Large intestine (tissue), 12 donors: ENCODE measurements around the gene AIPL1. TPM values are rescaled to one million over a fixed set of nuclear protein-coding genes. Genes with fewer than 3 reads are reported as not detected.
"Not testable (repeated sequence)": the region's sequence is repeated elsewhere in the genome, so short reads cannot be mapped to it uniquely, and the experiment has no call there.

Source experiments
- DNase-seq, 2 donors: peaks; one replicate each; pipeline versions ENCODE4 v3.0.0 to v3.0.0-alpha.2; 2013
- H3K27ac ChIP-seq: one replicate; pipeline ENCODE4 v1.5.1; 2013; ENCODE audit warnings: low read length
- H3K27me3 ChIP-seq: 2 replicates; pipeline ENCODE4 v1.6.1; 2013; ENCODE audit warnings: low read length; ENCODE audit not compliant: control insufficient read depth, insufficient read depth
- H3K36me3 ChIP-seq: 2 replicates; pipeline ENCODE4 v1.6.1; 2013; ENCODE audit warnings: low read length; ENCODE audit not compliant: control insufficient read depth, insufficient read depth
- H3K4me1 ChIP-seq: one replicate; pipeline ENCODE4 v1.6.1; 2013; ENCODE audit warnings: low read length; ENCODE audit not compliant: control insufficient read depth, insufficient read depth
- H3K4me3 ChIP-seq: one replicate; pipeline ENCODE4 v1.5.1; 2013; ENCODE audit warnings: low read length
- H3K9me3 ChIP-seq: one replicate; pipeline ENCODE4 v1.6.1; 2013; ENCODE audit warnings: mild to moderate bottlenecking, low read depth, low read length, moderate library complexity; ENCODE audit not compliant: control insufficient read depth
- WGBS: methylation state at CpG from one replicate; pipeline ENCODE4 v1.1.5; 2013; ENCODE audit warnings: low lambda C conversion rate; ENCODE audit not compliant: insufficient coverage; 5-methylcytosine and 5-hydroxymethylcytosine counted together
- long read RNA-seq, 11 donors: transcript quantifications; one replicate each; lab custom pipeline, GENCODE V29; 2026
- polyA plus RNA-seq: library from polyadenylated mRNA; unstranded; fragments of 120-200 nt; gene quantifications from one replicate; pipeline ENCODE4 v1.2.1, GENCODE V29; 2013

AIPL1 gene, protein sequence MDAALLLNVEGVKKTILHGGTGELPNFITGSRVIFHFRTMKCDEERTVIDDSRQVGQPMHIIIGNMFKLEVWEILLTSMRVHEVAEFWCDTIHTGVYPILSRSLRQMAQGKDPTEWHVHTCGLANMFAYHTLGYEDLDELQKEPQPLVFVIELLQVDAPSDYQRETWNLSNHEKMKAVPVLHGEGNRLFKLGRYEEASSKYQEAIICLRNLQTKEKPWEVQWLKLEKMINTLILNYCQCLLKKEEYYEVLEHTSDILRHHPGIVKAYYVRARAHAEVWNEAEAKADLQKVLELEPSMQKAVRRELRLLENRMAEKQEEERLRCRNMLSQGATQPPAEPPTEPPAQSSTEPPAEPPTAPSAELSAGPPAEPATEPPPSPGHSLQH
- polyA plus RNA-seq = not detected
- long read RNA-seq, donor 1 = 0 reads
- long read RNA-seq, donor 2 = 0 reads
- long read RNA-seq, donor 3 = 0 reads
- long read RNA-seq, donor 4 = 0 reads
- long read RNA-seq, donor 5 = 0 reads
- long read RNA-seq, donor 6 = 0 reads
- long read RNA-seq, donor 7 = 0 reads
- long read RNA-seq, donor 8 = 0 reads
- long read RNA-seq, donor 9 = 0 reads
- long read RNA-seq, donor 10 = 0 reads
- long read RNA-seq, donor 11 = 0 reads

DNA sequence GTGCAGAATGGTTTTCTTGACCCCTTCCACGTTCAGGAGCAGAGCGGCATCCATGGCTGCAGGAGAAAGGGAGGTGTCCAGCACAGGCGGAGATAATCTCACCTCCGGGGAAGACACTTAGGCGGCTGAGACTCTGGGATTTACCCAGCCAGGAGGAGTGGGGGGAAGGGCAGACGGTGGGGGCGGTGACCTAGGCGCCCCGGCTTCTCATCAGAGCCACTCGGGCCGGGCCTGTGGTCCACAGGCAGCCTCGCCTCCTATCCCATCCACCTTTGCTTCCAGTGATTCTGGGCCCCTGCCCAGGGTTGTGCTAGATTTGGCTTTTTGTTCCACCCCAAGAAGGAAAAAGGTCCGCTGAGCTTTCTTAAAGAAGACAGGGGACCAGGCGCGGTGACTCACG, at the start of gene AIPL1:
Gene AIPL1 (minus strand): TSS at position 71 of the 400 bp plus-strand sequence. CDS start 17 bp downstream, at position 54.
- Histone ChIP-seq H3K9me3 (no peaks in the 10 kb centered on the region), H3K27me3 (peaks cover 4% of the 10 kb centered on the region)
- no CpG with 5 or more reads among the region's 16 CpGs for WGBS

DNA sequence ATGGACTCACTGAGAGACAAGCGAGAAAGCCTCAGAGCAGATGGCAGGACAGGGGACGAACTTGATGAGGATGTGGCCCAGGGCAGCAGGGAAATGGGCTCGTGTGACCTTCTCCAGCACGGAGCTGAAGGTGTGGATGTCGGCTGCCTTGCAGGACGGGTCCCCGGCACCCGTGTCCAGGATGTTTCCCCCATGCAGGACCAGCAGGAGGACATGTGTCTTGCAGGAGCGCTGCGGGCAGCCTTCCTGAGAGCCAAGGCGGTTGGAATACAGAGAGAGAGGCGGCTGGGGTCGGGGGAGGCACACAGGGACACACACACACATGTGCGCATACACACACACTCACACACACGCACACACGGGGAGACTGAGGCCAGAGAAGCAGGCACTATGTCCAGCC, 48.6 kb upstream of the AIPL1 start:
- H3K4me3 ChIP-seq = no peak overlapping the region
- H3K27ac ChIP-seq = no peak overlapping the region
- no peaks in the 10 kb centered on the region for H3K27me3 ChIP-seq
- H3K36me3 ChIP-seq = no peaks in the 10 kb centered on the region
- H3K9me3 ChIP-seq = no peaks in the 10 kb centered on the region
- no peak for DNase-seq
- WGBS = 83% methylated on average over 1 of the region's 16 CpGs
- no peaks in the 10 kb centered on the region for H3K4me1 ChIP-seq

More for the DNA sequence above, at the start of gene AIPL1:
- Histone ChIP-seq H3K4me3 (no peak within 1 kb of the TSS), H3K27ac (no peak within 1 kb of the TSS), H3K36me3 (no peaks in the 10 kb centered on the region), H3K4me1 (no peaks in the 10 kb centered on the region)
- DNase-seq = no peak

DNA sequence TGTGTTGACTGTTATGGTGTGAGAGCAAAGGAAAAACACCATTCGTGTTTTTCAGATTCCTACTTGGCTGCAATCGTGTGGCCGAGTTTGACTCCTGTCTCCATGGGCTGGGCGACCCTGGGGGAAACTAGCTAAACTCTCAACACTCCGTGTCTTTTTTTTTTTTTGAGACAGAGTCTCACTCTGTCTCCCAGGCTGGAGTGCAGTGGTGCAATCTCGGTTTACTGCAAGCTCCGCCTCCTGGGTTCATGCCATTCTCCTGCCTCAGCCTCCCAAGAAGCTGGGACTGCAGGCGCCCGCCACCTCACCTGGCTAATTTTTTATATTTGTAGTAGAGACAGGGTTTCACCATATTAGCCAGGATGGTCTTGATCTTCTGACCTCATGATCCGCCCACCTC, 47.9 kb upstream of the AIPL1 start:
- not testable (repeated sequence) for H3K4me1 ChIP-seq, H3K27ac ChIP-seq, H3K36me3 ChIP-seq, DNase-seq, H3K27me3 ChIP-seq, H3K4me3 ChIP-seq, H3K9me3 ChIP-seq
- WGBS = no CpG with 5 or more reads among the region's 10 CpGs

DNA sequence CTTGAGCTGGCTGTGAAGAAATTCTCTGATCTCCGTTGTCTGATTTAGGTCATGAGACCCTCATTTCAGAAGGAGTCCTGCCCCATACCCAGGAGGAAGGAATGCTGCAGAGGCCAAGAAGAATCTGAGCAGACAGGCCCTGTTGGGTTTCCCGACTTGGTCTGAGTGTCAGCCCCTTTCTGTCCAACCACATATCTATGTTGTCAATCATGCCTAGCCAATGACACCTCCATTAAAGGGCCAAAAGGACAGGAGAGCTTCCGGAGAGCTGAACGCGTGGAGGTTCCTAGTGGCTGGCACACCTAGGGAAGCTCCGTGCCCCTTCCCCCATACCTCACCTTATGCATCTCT, 47.2 kb upstream of the AIPL1 start:
- Histone ChIP-seq H3K36me3 (no peaks in the 10 kb centered on the region), H3K27ac (no peak overlapping the region), H3K9me3 (no peaks in the 10 kb centered on the region), H3K4me3 (no peak overlapping the region), H3K4me1 (no peaks in the 10 kb centered on the region), H3K27me3 (no peaks in the 10 kb centered on the region)
- WGBS = no CpG with 5 or more reads among the region's 6 CpGs
- no peak for DNase-seq

DNA sequence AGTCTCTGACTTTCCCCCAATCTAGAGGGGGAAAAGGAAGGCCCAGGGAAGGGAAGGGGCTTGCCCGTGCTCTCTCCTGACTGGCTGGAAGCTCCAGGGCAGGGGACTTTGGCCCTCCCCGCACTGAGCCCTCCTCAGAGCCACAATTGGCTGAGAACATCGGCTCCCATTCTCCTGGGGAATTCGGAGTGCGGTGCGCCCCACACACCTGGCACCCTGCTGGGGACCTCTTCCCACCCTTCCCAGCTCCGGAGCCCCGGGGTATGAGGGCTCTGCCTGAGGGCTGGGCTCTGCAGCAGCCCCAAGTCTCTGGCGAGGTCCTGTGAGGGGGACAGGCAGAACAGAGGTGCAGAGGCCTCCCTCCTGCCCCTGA, 45.4 kb upstream of the AIPL1 start:
- Histone ChIP-seq H3K9me3 (no peaks in the 10 kb centered on the region), H3K4me1 (no peaks in the 10 kb centered on the region), H3K27me3 (no peaks in the 10 kb centered on the region), H3K36me3 (no peaks in the 10 kb centered on the region), H3K4me3 (no peak overlapping the region), H3K27ac (no peak overlapping the region)
- DNase-seq = no peak
- no CpG with 5 or more reads among the region's 9 CpGs for WGBS

DNA sequence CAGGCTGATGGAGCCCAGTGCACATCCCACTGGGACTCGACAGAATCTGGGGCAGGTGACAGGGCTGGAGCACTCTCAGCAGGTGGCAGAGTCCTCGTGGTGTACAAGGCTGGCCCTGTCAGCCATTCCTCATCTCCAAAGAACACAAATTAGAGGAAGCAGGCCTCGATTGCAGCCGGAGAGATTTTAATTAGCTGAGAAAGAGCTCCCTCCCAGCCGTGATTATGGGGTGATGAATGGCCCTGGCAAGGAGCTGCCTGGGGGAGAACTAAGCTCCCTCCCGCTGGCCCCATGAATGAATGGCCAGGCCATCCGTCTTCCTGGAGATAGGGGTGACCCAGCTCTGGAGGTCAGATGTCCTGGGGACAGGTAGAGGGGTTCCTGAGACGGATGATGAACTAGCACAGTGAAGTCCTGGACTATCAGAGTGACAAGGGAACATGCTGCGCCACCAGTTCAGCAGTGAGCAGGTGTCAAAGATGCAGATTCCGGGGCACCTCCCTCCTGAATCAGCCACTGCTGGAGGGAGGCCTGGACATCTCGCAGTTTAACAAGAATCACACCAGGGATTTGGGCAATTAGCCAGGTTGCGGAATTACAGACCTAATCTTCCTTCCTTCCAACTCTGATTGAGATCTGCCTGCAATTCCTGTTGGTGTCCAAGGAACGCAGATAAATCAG, 44.8 kb upstream of the AIPL1 start:
- H3K27ac ChIP-seq = no peak overlapping the region

DNA sequence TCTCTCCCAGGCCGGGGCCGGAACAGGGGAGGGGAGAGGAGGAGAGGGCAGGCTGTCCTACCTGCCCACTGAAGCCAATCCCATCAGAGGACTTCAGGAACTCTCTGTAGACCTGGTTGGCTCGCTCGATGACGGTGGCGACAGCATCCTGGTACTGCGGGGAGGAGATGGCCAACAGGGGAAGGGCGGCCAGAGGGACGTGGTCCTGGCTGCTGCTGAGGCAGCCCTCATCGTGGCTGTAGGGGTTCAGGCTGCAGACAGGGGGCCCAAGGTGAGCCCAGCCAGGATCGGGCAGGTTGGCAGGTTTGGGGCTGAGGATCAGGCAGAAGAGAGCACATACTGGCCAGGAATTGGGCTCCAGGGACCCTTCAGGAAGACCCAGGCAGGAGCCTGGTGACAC, 43.6 kb upstream of the AIPL1 start:
- no peaks in the 10 kb centered on the region for H3K27me3 ChIP-seq
- 100% methylated on average over 1 of the region's 11 CpGs for WGBS
- no peaks in the 10 kb centered on the region for H3K4me1 ChIP-seq
- H3K27ac ChIP-seq = no peak overlapping the region
- DNase-seq = no peak
- no peaks in the 10 kb centered on the region for H3K36me3 ChIP-seq
- H3K9me3 ChIP-seq = no peaks in the 10 kb centered on the region
- no peak overlapping the region for H3K4me3 ChIP-seq

More for the DNA sequence above, 44.8 kb upstream of the AIPL1 start:
- no peaks in the 10 kb centered on the region for H3K36me3 ChIP-seq
- no peaks in the 10 kb centered on the region for H3K27me3 ChIP-seq
- H3K4me1 ChIP-seq = no peaks in the 10 kb centered on the region
- WGBS = no CpG with 5 or more reads among the region's 13 CpGs
- H3K9me3 ChIP-seq = no peaks in the 10 kb centered on the region
- H3K4me3 ChIP-seq = no peak overlapping the region
- DNase-seq = no peak

DNA sequence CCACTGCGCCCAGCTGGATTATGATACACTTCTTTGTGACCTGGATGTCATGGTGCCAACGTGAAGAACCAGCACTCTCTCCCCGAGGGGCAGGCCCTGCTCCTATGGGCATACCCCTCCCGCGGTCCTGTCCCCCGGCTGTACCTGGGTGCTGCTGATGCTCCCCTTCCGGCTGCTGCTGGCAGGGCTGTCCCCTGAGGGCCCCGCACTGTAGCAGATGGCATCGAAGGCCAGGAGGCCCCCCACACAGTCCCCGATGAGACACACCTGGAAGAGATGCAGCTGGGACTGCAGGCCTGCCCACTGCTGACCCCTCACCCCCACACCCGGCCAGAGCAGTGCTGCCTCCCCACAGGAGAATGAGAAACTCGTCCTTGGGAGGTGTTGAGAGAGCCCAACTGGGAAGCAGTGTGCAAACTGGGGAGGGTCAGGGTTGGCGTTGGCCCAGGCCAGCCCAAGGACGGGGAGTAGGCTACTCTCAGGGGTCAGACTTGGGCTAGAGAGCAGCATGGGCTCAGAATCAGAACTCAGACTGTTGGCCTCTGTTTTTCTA, 43.0 kb upstream of the AIPL1 start:
- WGBS = no CpG with 5 or more reads among the region's 14 CpGs

DNA sequence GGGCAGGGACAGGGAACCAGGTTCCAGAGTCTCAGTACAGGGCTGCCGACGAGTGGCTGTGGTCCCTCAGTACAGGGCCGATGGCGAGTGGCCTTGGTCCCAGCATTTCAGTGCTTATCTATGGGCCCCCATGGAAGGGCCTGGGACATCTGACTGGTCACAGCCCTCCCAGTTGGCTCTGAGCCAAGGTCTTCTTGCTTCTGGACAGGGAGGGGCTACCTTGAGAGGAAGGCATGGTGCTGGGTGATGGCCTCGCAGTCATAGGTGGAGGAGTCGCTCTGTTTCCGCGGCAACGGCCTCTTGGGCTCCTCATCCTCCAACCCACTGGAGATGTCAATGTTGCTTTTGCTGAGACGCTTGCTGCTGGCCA, 41.9 kb upstream of the AIPL1 start:
- Histone ChIP-seq H3K36me3 (no peaks in the 10 kb centered on the region), H3K4me3 (no peak overlapping the region), H3K27me3 (no peaks in the 10 kb centered on the region), H3K9me3 (no peaks in the 10 kb centered on the region), H3K27ac (no peak overlapping the region), H3K4me1 (peaks cover 6% of the 10 kb centered on the region)
- no CpG with 5 or more reads among the region's 10 CpGs for WGBS
- DNase-seq = no peak

More for the DNA sequence above, 43.0 kb upstream of the AIPL1 start:
- H3K4me3 ChIP-seq = no peak overlapping the region
- no peaks in the 10 kb centered on the region for H3K9me3 ChIP-seq
- no peak overlapping the region for H3K27ac ChIP-seq
- H3K27me3 ChIP-seq = no peaks in the 10 kb centered on the region
- no peaks in the 10 kb centered on the region for H3K36me3 ChIP-seq
- no peak for DNase-seq
- H3K4me1 ChIP-seq = peaks cover 1% of the 10 kb centered on the region

DNA sequence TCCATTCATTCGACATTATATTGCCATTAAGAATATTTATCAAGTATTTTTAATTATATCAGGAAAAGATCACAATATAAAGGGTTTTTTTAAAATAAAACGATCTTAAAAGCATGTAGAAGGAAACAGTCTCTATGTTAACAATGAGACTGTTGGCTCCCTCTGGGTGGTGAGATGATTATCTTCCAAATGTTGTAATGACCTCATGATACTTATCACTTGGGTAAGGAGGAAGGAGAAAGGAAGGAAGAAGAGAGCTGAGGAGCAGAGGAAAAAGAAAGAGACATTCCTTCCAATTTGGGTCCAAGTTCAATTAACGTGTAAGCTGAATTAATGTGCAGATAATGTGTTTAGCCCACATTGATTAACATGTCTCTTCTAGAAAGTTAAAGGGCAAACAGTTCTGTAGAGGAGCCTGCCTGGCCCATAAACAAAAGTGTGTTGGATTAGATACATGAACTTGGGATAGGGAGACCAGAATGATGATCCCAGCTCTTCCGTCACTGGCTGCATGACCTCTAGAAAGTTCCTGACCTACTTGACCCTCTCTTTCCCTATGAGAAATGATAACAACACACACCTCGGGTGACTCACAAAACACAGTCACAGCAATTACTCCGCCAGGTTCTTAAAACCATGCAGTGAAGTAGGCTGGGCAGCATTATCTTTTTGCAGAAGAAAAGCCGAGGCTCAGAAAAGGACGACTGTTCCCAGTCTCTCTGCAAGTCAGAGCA, 41.3 kb upstream of the AIPL1 start:
- H3K27me3 ChIP-seq = no peaks in the 10 kb centered on the region
- H3K27ac ChIP-seq = no peak overlapping the region
- no peaks in the 10 kb centered on the region for H3K36me3 ChIP-seq
- WGBS = 67% methylated on average over 2 of the region's 8 CpGs
- no peak for DNase-seq
- peaks cover 6% of the 10 kb centered on the region for H3K4me1 ChIP-seq
- no peaks in the 10 kb centered on the region for H3K9me3 ChIP-seq
- H3K4me3 ChIP-seq = no peak overlapping the region
